Neural cell (in vitro differentiated cells): Measurements from ENCODE around the gene SEMA3F. TPM values are rescaled to one million over a fixed set of nuclear protein-coding genes. Genes with fewer than 3 reads are reported as not detected.

Experiments used
- H2AFZ ChIP-seq: fragments of 200-600, 300-800 bp; sonication (generic), shearing (Covaris generic); 2 replicates; pipeline ENCODE4 v1.6.0; 2014; ENCODE audit warnings: low read depth, mild to moderate bottlenecking, antibody characterized with exemption, low read length, moderate library complexity
- H3F3A ChIP-seq: fragments of 200-600 bp; shearing (Covaris generic); 2 replicates; pipeline ENCODE4 v1.6.1; 2016; ENCODE audit warnings: mild to moderate bottlenecking, moderate library complexity, mixed read lengths, antibody characterized with exemption, low read length; ENCODE audit not compliant: insufficient read depth, poor library complexity, severe bottlenecking
- H3K27ac ChIP-seq: fragments of 200-600, 300-800 bp; sonication (generic), shearing (Covaris generic); 2 replicates; pipeline ENCODE4 v1.5.1; 2014; ENCODE audit warnings: mild to moderate bottlenecking, low read length, moderate library complexity
- H3K27me3 ChIP-seq: fragments of 300-800, 200-600 bp; sonication (generic), shearing (Covaris generic); 2 replicates; pipeline ENCODE4 v1.6.0; 2014; ENCODE audit warnings: mild to moderate bottlenecking, low read depth, low read length, moderate library complexity; ENCODE audit not compliant: insufficient read depth
- H3K36me3 ChIP-seq: fragments of 300-800, 200-600 bp; sonication (generic), shearing (Covaris generic); 2 replicates; pipeline ENCODE4 v1.5.1; 2014; ENCODE audit warnings: mild to moderate bottlenecking, antibody characterized with exemption, low read length, moderate library complexity; ENCODE audit not compliant: insufficient read depth
- H3K4me2 ChIP-seq: fragments of 300-800, 200-600 bp; sonication (generic), shearing (Covaris generic); 2 replicates; pipeline ENCODE4 v1.6.0; 2014; ENCODE audit warnings: mild to moderate bottlenecking, low read length
- H3K4me3 ChIP-seq: fragments of 300-800, 200-600 bp; sonication (generic), shearing (Covaris generic); 2 replicates; pipeline ENCODE4 v1.5.1; 2014; ENCODE audit warnings: mild to moderate bottlenecking, low read length, moderate library complexity
- H3K79me2 ChIP-seq: fragments of 200-600 bp; shearing (Covaris generic); replicated peaks from 2 replicates; pipeline ENCODE4 v1.6.0; 2014; ENCODE audit warnings: mild to moderate bottlenecking, low read length, moderate library complexity; ENCODE audit not compliant: insufficient read depth
- H3K9ac ChIP-seq: fragments of 300-800, 200-600 bp; sonication (generic), shearing (Covaris generic); 2 replicates; pipeline ENCODE4 v1.6.1; 2016; ENCODE audit warnings: mild to moderate bottlenecking, low read length, mixed read lengths
- H3K9me2 ChIP-seq: fragments of 200-600 bp; shearing (Covaris generic); 2 replicates; pipeline ENCODE4 v1.6.1; 2016; ENCODE audit warnings: mild to moderate bottlenecking, low read length, mixed read lengths; ENCODE audit not compliant: insufficient read depth
- H3K9me3 ChIP-seq: fragments of 200-600, 300-800 bp; sonication (generic), shearing (Covaris generic); 2 replicates; pipeline ENCODE4 v1.6.1; 2016; ENCODE audit warnings: mild to moderate bottlenecking, mixed run types, low read length, moderate library complexity, mixed read lengths
- H4K20me1 ChIP-seq: fragments of 200-600 bp; shearing (Covaris generic); 2 replicates; pipeline ENCODE4 v1.6.1; 2016; ENCODE audit warnings: mild to moderate bottlenecking, mixed run types; ENCODE audit not compliant: insufficient read depth
- EP300 ChIP-seq: fragments of 450-650 bp; conservative IDR thresholded peaks from 2 replicates; pipeline ENCODE4 v1.6.1; 2014; ENCODE audit warnings: antibody characterized with exemption, mild to moderate bottlenecking, moderate library complexity; ENCODE audit not compliant: poor library complexity, severe bottlenecking
- EZH2 ChIP-seq: fragments of 200-600, 300-800 bp; shearing (Covaris generic), sonication (generic); IDR thresholded peaks from 2 replicates; pipeline ENCODE4 v1.6.1; 2014; ENCODE audit warnings: antibody characterized with exemption, low read length, borderline replicate concordance, mild to moderate bottlenecking; ENCODE audit not compliant: insufficient read depth, poor library complexity, severe bottlenecking
- MXI1 ChIP-seq: fragments of 450-650 bp; conservative IDR thresholded peaks from 2 replicates; pipeline ENCODE4 v1.6.1; 2014; ENCODE audit warnings: antibody characterized with exemption, mild to moderate bottlenecking; ENCODE audit not compliant: poor library complexity, severe bottlenecking
- POLR2AphosphoS5 ChIP-seq: IDR thresholded peaks from 2 replicates; pipeline ENCODE4 v1.6.1; 2012
- RAD21 ChIP-seq: fragments of 450-650 bp; conservative IDR thresholded peaks from 2 replicates; pipeline ENCODE4 v1.6.1; 2014; ENCODE audit warnings: antibody characterized with exemption, mild to moderate bottlenecking, moderate library complexity
- SMC3 ChIP-seq: fragments of 450-650 bp; conservative IDR thresholded peaks from 2 replicates; pipeline ENCODE4 v1.6.1; 2014; ENCODE audit warnings: antibody characterized with exemption, mild to moderate bottlenecking, moderate library complexity; ENCODE audit not compliant: poor library complexity
- TAF1 ChIP-seq: IDR thresholded peaks from 2 replicates; pipeline ENCODE4 v1.6.1; 2012; ENCODE audit warnings: low read depth
- polyA plus RNA-seq: library from polyadenylated mRNA; depleted of rRNA; stranded (reverse); fragments of >200 nt; gene quantifications from 2 replicates; pipeline ENCODE4 v1.2.3, GENCODE V29; 2014
- TF ChIP-seq, protein P1 (sequence below): IDR thresholded peaks from 2 replicates; pipeline ENCODE4 v1.6.1; 2012; ENCODE audit warnings: borderline replicate concordance
- TF ChIP-seq, protein P2 (sequence below): fragments of 450-650 bp; IDR thresholded peaks from 2 replicates; pipeline ENCODE4 v1.5.1; 2014; ENCODE audit warnings: antibody characterized with exemption, mild to moderate bottlenecking, moderate library complexity; ENCODE audit not compliant: poor library complexity, severe bottlenecking

SEMA3F gene
- polyA plus RNA-seq, 1 donor from 2014 or later: 17.0 TPM

- no peaks in the 10 kb centered on the region for H3K9me2 ChIP-seq
- no peaks in the 10 kb centered on the region for H3K9me3 ChIP-seq
These were observed 7.7 kb upstream of the SEMA3F start for GRCh38 chr3:50147447-50147846.

DNA sequence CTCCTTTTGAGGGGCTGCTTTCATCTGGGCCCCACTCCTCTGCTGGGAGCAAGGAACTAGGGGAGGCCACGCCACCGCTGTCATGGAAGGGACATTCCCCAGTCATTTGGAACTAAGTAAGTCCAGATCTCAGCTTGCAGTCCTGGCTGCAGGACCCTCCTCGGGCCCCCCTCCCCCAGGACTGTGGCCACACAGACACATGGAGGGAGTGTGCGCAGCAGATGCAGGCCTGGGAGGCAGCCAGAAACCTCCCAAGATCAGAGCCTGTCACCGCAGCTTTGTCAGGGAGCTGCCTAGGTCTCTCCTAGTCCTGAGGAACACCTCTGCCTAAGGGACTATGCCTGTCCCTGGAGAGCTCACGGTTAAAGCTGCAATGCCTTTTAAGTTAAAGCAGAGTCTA lies 7.3 kb upstream of the SEMA3F start:
- H3K79me2 ChIP-seq: no peaks in the 10 kb centered on the region
- H3K9me3 ChIP-seq: no peaks in the 10 kb centered on the region
- no peaks in the 10 kb centered on the region for H3F3A ChIP-seq
- TF ChIP-seq EZH2: no peak
- no peak for TF ChIP-seq TAF1
- TF ChIP-seq, protein P1, sequence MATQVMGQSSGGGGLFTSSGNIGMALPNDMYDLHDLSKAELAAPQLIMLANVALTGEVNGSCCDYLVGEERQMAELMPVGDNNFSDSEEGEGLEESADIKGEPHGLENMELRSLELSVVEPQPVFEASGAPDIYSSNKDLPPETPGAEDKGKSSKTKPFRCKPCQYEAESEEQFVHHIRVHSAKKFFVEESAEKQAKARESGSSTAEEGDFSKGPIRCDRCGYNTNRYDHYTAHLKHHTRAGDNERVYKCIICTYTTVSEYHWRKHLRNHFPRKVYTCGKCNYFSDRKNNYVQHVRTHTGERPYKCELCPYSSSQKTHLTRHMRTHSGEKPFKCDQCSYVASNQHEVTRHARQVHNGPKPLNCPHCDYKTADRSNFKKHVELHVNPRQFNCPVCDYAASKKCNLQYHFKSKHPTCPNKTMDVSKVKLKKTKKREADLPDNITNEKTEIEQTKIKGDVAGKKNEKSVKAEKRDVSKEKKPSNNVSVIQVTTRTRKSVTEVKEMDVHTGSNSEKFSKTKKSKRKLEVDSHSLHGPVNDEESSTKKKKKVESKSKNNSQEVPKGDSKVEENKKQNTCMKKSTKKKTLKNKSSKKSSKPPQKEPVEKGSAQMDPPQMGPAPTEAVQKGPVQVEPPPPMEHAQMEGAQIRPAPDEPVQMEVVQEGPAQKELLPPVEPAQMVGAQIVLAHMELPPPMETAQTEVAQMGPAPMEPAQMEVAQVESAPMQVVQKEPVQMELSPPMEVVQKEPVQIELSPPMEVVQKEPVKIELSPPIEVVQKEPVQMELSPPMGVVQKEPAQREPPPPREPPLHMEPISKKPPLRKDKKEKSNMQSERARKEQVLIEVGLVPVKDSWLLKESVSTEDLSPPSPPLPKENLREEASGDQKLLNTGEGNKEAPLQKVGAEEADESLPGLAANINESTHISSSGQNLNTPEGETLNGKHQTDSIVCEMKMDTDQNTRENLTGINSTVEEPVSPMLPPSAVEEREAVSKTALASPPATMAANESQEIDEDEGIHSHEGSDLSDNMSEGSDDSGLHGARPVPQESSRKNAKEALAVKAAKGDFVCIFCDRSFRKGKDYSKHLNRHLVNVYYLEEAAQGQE: no peak
- no peak for TF ChIP-seq EP300
- no peak for TF ChIP-seq POLR2AphosphoS5
- TF ChIP-seq MXI1: no peak
- TF ChIP-seq SMC3: no peak
- TF ChIP-seq, protein P2, sequence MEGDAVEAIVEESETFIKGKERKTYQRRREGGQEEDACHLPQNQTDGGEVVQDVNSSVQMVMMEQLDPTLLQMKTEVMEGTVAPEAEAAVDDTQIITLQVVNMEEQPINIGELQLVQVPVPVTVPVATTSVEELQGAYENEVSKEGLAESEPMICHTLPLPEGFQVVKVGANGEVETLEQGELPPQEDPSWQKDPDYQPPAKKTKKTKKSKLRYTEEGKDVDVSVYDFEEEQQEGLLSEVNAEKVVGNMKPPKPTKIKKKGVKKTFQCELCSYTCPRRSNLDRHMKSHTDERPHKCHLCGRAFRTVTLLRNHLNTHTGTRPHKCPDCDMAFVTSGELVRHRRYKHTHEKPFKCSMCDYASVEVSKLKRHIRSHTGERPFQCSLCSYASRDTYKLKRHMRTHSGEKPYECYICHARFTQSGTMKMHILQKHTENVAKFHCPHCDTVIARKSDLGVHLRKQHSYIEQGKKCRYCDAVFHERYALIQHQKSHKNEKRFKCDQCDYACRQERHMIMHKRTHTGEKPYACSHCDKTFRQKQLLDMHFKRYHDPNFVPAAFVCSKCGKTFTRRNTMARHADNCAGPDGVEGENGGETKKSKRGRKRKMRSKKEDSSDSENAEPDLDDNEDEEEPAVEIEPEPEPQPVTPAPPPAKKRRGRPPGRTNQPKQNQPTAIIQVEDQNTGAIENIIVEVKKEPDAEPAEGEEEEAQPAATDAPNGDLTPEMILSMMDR: no peak
- TF ChIP-seq RAD21: no peak
- H2AFZ ChIP-seq: no peak overlapping the region
- H3K27me3 ChIP-seq: no peaks in the 10 kb centered on the region
- no peak overlapping the region for H3K4me3 ChIP-seq
- no peak overlapping the region for H3K4me2 ChIP-seq
- no peak overlapping the region for H3K9ac ChIP-seq
- no peaks in the 10 kb centered on the region for H3K9me2 ChIP-seq
- no peaks in the 10 kb centered on the region for H4K20me1 ChIP-seq
- H3K36me3 ChIP-seq: no peaks in the 10 kb centered on the region
- no peak overlapping the region for H3K27ac ChIP-seq

More at GRCh38 chr3:50147447-50147846, 7.7 kb upstream of the SEMA3F start:
- no peak overlapping the region for H3K4me2 ChIP-seq
- no peak overlapping the region for H3K9ac ChIP-seq
- no peaks in the 10 kb centered on the region for H3K27me3 ChIP-seq
- no peaks in the 10 kb centered on the region for H3K36me3 ChIP-seq
- no peak overlapping the region for H2AFZ ChIP-seq
- H4K20me1 ChIP-seq: no peaks in the 10 kb centered on the region
- no peak overlapping the region for H3K4me3 ChIP-seq
- TF ChIP-seq MXI1: no peak
- TF ChIP-seq EP300: no peak
- TF ChIP-seq POLR2AphosphoS5: no peak
- no peak for TF ChIP-seq EZH2
- no peak for TF ChIP-seq RAD21
- TF ChIP-seq TAF1: no peak
- TF ChIP-seq, protein P2: no peak
- TF ChIP-seq, protein P1: no peak
- no peak for TF ChIP-seq SMC3
- no peaks in the 10 kb centered on the region for H3F3A ChIP-seq
- no peak overlapping the region for H3K27ac ChIP-seq
- H3K79me2 ChIP-seq: no peaks in the 10 kb centered on the region
